Activated CD4-positive, alpha-beta T cell treated with anti-CD3 and anti-CD28 coated beads, Interleukin-2, amount 50 U/mL, for 24 hours (primary cell): ENCODE results near the gene ZFP64.
"Not testable (repeated sequence)": the region's sequence is repeated elsewhere in the genome, so short reads cannot be mapped to it uniquely, and the experiment has no call there.

ENCODE experiments used
- DNase-seq, 2 donors: peaks; one replicate each; pipeline ENCODE4 v3.0.0-alpha.2; 2020; ENCODE audit warnings: low read depth in 1 of 2, low spot score in 1 of 2

The ZFP64 gene

GRCh38 chr20:52160049-52160570 lies 31.5 kb downstream of the ZFP64 start:
- DNase-seq, result no peak

GRCh38 chr20:52154575-52154974 lies 37.0 kb downstream of the ZFP64 start:
- no peak for DNase-seq

DNA sequence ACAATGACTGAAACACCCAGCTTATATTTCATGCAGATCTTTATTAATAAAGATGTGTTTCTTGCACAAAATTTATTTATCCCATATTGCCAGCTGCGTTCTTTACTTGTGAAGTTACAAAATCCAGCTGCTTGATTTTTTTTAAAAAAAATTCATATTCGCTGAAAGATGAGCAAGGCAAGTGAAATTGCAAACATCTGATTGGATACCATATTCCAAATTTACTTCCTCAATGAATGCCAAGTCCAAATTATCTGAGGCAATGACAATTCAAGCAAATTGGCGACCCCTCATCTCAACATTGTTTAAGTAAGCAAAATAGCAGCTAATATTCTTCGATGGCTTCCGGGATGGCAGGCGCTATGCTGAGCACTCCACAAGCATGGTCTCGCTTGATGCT lies 37.7 kb downstream of the ZFP64 start:
- no peak for DNase-seq

DNA sequence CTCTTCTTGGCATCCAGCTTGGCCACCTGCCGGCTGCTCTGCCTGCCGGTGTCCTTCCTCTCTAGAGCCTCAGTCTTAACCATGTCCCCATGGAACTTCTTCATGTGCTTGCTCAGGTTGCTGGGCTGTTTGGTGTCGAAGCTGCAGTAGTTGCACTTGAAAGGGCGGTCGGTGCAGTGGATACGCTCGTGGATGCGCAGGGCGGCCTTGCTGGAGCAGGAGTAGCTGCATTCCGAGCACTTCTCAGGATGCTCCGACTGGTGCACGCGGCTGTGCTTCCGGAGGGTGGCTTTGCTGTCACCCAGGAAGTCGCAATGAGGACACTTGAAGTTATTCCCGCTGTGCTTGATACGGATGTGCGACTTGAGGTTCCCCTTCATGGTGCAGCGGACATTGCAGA lies 38.7 kb downstream of the ZFP64 start:
- DNase-seq, result no peak

- DNase-seq, result no peak
Observed at GRCh38 chr20:52152416-52152815, 39.2 kb downstream of the ZFP64 start.

- DNase-seq, result peak in 1 of 2 donors; percentile 20
Observed at GRCh38 chr20:52150440-52151258, 40.9 kb downstream of the ZFP64 start.

GRCh38 chr20:52145587-52145986 lies 46.0 kb downstream of the ZFP64 start:
- DNase-seq, result no peak

GRCh38 chr20:52143277-52143676 lies 48.3 kb downstream of the ZFP64 start:
- no peak for DNase-seq

DNA sequence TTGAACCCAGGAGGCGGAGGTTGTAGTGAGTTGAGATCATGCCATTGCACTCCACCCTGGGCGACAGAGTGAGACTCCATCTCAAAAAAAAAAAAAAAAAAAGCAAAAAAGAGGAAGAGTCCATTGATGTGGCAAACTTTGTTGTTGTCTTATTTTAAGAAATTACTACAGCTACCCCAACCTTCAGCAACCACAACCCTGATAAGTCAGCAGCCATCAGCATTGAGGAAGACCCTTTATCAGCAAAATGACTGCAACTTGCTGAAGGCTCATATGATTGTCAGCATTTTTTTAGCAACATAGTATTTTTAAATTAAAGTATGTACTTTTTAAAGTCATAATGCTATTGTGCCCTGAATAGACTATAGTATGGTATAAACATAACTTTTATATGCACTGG lies 48.8 kb downstream of the ZFP64 start:
- no peak for DNase-seq

- no peak for DNase-seq
Observed at GRCh38 chr20:52139986-52140385, 51.6 kb downstream of the ZFP64 start.

GRCh38 chr20:52137850-52138249 lies 53.7 kb downstream of the ZFP64 start:
- DNase-seq, result no peak

GRCh38 chr20:52133714-52134113 lies 57.9 kb downstream of the ZFP64 start:
- DNase-seq, result not testable (repeated sequence)

DNA sequence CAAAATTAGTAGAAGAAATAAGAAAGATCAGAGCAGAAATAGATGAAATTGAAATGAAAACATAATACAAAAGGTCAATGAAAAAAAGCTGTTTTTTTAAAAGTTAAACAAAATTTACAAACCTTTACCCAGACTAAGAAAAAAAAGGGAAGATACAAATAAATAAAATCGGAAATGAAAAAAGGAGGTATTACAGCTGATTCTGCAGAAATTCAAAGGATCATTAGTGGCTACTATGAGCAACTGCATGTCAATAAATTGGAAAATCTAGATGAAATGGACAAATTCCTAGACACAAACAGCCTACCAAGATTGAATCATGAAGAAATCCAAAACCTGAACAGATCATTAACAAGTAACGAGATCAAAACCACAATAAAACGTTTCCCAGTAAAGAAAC lies 59.2 kb downstream of the ZFP64 start:
- DNase-seq, result no peak

GRCh38 chr20:52131048-52131643 lies 60.4 kb downstream of the ZFP64 start:
- no peak for DNase-seq

- no peak for DNase-seq
Observed at GRCh38 chr20:52130406-52130805, 61.2 kb downstream of the ZFP64 start.

DNA sequence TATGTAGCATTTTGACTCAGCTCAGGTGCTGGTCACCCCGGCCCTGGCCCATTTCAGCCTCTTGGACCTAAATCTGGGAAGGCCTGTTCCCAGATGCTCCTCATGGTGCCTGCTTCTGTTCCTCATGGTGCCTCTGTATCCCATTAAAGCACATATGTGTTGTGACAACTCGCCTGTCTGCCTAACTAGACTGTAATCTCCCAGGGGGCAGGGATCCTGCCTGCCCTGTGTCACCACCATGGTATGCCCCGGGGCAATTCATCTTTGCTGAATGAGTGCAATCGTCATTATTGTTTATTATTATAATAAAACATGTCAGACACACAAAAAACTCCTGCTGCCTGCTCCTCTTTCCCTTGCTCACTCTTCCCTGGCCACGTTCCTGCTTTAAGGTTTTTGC lies 62.0 kb downstream of the ZFP64 start:
- DNase-seq, result no peak

DNA sequence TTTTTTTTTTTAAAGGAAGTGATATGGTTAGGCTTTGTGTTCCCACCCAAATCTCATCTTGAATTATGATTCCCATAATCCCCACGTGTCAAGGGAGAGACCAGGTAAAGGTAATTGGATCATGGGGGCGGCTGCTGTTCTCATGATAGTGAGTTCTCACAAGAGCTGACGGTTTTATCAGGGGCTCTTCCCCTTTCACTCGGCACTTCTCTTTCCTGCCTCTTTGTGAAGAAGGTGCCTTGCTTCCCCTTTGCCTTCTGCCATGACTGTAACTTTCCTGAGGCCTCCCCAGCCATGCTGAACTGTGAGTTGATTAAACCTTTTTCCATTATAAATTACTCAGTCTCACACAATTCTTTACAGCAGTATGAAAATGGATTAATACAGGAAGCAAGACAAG lies 64.3 kb downstream of the ZFP64 start:
- no peak for DNase-seq

DNA sequence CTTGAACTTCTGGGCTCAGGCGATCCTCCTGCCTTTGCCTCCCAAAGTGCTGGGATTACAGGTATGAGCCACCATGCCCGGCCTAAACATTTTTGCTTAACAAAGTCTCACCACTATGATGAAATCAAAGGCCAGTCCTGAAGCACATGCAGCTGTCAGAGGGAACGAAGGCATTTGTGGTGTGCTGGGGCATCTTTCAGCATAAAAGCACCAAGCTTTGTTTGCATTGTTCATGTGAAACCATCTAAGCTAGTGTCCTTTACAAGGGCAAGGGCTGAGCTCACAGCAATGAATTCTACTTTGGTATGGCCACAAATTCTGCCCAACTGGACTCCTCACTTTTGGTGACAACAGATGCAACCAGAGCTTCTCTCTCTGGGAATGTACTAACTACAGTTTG lies 66.8 kb downstream of the ZFP64 start:
- no peak for DNase-seq

DNA sequence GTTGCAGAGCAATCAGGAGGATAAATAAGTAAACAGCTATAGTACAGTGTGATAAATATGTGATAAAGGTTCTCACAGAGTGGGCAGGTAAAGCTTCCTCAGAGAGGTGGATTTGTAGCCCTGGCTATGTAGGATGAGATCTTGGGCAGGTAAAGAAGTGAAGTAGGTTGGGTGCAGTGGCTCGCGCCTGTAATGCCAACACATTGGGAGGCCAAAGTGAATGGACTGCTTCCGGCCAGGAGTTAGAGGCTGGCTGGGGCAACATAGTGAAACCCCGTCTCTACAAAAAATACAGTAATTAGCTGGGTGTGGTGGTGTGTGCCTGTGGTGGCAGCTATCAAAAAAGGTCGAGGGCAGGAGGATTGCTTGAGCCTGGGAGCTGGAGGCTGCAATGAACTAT lies 72.9 kb downstream of the ZFP64 start:
- DNase-seq, result no peak

- DNase-seq, result no peak
Observed at GRCh38 chr20:52118016-52118623, 73.5 kb downstream of the ZFP64 start.

DNA sequence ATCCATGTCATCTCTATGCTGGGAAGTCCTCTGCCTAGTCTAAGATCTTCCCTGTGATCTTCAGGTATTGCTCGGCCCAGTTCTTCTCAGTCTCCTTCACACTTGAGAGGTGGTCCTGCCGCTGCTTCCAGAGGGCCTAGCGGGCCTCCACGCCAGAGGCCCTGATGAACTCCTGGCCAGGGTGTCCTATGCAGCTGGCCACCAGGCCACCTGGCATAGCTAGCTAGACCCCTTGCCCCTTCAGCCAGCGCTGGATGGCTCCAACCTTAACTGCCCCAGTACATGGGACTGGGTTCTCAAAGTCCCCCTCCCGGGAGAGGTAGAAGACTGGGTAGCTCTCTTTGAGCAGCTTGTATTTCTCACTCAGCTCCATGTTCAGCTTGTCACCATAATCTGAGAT lies 81.1 kb downstream of the ZFP64 start:
- no peak for DNase-seq
